ENCODE data around the gene TSGA10IP. TPM values are rescaled to one million over a fixed set of nuclear protein-coding genes. Genes with fewer than 3 reads are reported as not detected.

TSGA10IP gene
- total RNA-seq, 2 experiments from 2014 or later: not detected

- H3K4me1 Mint-ChIP-seq: peaks cover 25% of the 10 kb centered on the region
- no peak overlapping the region for H3K27ac Mint-ChIP-seq
- H3K36me3 Mint-ChIP-seq: no peaks in the 10 kb centered on the region
- no peaks in the 10 kb centered on the region for H3K9me3 Mint-ChIP-seq
- H3K4me3 Mint-ChIP-seq: no peak overlapping the region
- no peak for DNase-seq
- peaks cover 3% of the 10 kb centered on the region for H3K27me3 Mint-ChIP-seq
Observed at GRCh38 chr11:65912845-65913244, 32.4 kb upstream of the TSGA10IP start.

- Mint-ChIP-seq H3K36me3 (no peaks in the 10 kb centered on the region), H3K27ac (no peak overlapping the region), H3K9me3 (no peaks in the 10 kb centered on the region), H3K4me1 (peaks cover 20% of the 10 kb centered on the region), H3K27me3 (no peaks in the 10 kb centered on the region), H3K4me3 (no peak overlapping the region)
- DNase-seq: no peak
Observed at GRCh38 chr11:65915101-65915820, 30.0 kb upstream of the TSGA10IP start.

GRCh38 chr11:65915821-65916251, 29.4 kb upstream of the TSGA10IP start:
- no peak for DNase-seq
- no peaks in the 10 kb centered on the region for H3K9me3 Mint-ChIP-seq
- peaks cover 24% of the 10 kb centered on the region for H3K4me1 Mint-ChIP-seq
- H3K36me3 Mint-ChIP-seq: no peaks in the 10 kb centered on the region
- no peak overlapping the region for H3K27ac Mint-ChIP-seq
- H3K27me3 Mint-ChIP-seq: no peaks in the 10 kb centered on the region
- no peak overlapping the region for H3K4me3 Mint-ChIP-seq

GRCh38 chr11:65916391-65916790, 28.9 kb upstream of the TSGA10IP start:
- Mint-ChIP-seq H3K27ac (peak overlapping the region; percentile 44), H3K36me3 (no peaks in the 10 kb centered on the region), H3K4me3 (peak overlapping the region; percentile 85), H3K4me1 (peaks cover 24% of the 10 kb centered on the region), H3K27me3 (no peaks in the 10 kb centered on the region), H3K9me3 (no peaks in the 10 kb centered on the region)
- DNase-seq: no peak

- peak overlapping the region; percentile 85 for H3K4me3 Mint-ChIP-seq
- DNase-seq: no peak
- H3K27ac Mint-ChIP-seq: peak overlapping the region; percentile 16
- no peaks in the 10 kb centered on the region for H3K27me3 Mint-ChIP-seq
- no peaks in the 10 kb centered on the region for H3K36me3 Mint-ChIP-seq
- H3K4me1 Mint-ChIP-seq: peaks cover 25% of the 10 kb centered on the region
- H3K9me3 Mint-ChIP-seq: no peaks in the 10 kb centered on the region
Observed at GRCh38 chr11:65917077-65917433, 28.2 kb upstream of the TSGA10IP start.

- Mint-ChIP-seq H3K27me3 (no peaks in the 10 kb centered on the region), H3K27ac (no peak overlapping the region), H3K36me3 (no peaks in the 10 kb centered on the region), H3K9me3 (no peaks in the 10 kb centered on the region), H3K4me1 (peaks cover 29% of the 10 kb centered on the region), H3K4me3 (peak overlapping the region; percentile 85)
- no peak for DNase-seq
Observed at GRCh38 chr11:65917434-65918210, 27.7 kb upstream of the TSGA10IP start.

- Mint-ChIP-seq H3K4me1 (peaks cover 29% of the 10 kb centered on the region), H3K27me3 (no peaks in the 10 kb centered on the region), H3K27ac (peak within 1 kb of the TSS; percentile 88), H3K9me3 (no peaks in the 10 kb centered on the region), H3K36me3 (peaks cover 1% of the 10 kb centered on the region), H3K4me3 (peak within 1 kb of the TSS; percentile 95)
- DNase-seq: no peak
Observed at GRCh38 chr11:65918211-65919140, 26.8 kb upstream of the TSGA10IP start, which contains the start of gene C11orf68. Gene C11orf68 (minus strand): TSS chr11:65919062. CDS start chr11:65919031, 31 bp downstream.

- Mint-ChIP-seq H3K4me1 (peaks cover 29% of the 10 kb centered on the region), H3K27ac (peak within 1 kb of the TSS; percentile 88), H3K4me3 (peak within 1 kb of the TSS; percentile 95), H3K36me3 (peaks cover 2% of the 10 kb centered on the region), H3K27me3 (no peaks in the 10 kb centered on the region), H3K9me3 (no peaks in the 10 kb centered on the region)
- DNase-seq: peak; percentile 98
Observed at GRCh38 chr11:65919141-65919572, 26.1 kb upstream of the TSGA10IP start, which contains the start of gene DRAP1. Gene DRAP1 (plus strand): TSS chr11:65919426. CDS start chr11:65919502, 76 bp downstream.

GRCh38 chr11:65919573-65920371, 25.5 kb upstream of the TSGA10IP start:
- no peaks in the 10 kb centered on the region for H3K27me3 Mint-ChIP-seq
- H3K27ac Mint-ChIP-seq: peak overlapping the region; percentile 88
- H3K36me3 Mint-ChIP-seq: peaks cover 2% of the 10 kb centered on the region
- no peaks in the 10 kb centered on the region for H3K9me3 Mint-ChIP-seq
- H3K4me1 Mint-ChIP-seq: peaks cover 29% of the 10 kb centered on the region
- peak; percentile 71 for DNase-seq
- H3K4me3 Mint-ChIP-seq: peak overlapping the region; percentile 95

- no peaks in the 10 kb centered on the region for H3K27me3 Mint-ChIP-seq
- peaks cover 2% of the 10 kb centered on the region for H3K36me3 Mint-ChIP-seq
- no peaks in the 10 kb centered on the region for H3K9me3 Mint-ChIP-seq
- peaks cover 23% of the 10 kb centered on the region for H3K4me1 Mint-ChIP-seq
- peak overlapping the region; percentile 95 for H3K4me3 Mint-ChIP-seq
- no peak for DNase-seq
- peak overlapping the region; percentile 88 for H3K27ac Mint-ChIP-seq
Observed at GRCh38 chr11:65920372-65920802, 24.9 kb upstream of the TSGA10IP start.

GRCh38 chr11:65921033-65921555, 24.2 kb upstream of the TSGA10IP start:
- no peak overlapping the region for H3K27ac Mint-ChIP-seq
- H3K9me3 Mint-ChIP-seq: no peaks in the 10 kb centered on the region
- H3K4me1 Mint-ChIP-seq: peaks cover 23% of the 10 kb centered on the region
- H3K4me3 Mint-ChIP-seq: peak overlapping the region; percentile 95
- H3K27me3 Mint-ChIP-seq: no peaks in the 10 kb centered on the region
- peaks cover 2% of the 10 kb centered on the region for H3K36me3 Mint-ChIP-seq
- DNase-seq: no peak

- Mint-ChIP-seq H3K36me3 (peaks cover 2% of the 10 kb centered on the region), H3K4me3 (no peak overlapping the region), H3K27me3 (no peaks in the 10 kb centered on the region), H3K9me3 (no peaks in the 10 kb centered on the region), H3K4me1 (peaks cover 17% of the 10 kb centered on the region), H3K27ac (no peak overlapping the region)
- DNase-seq: no peak
Observed at GRCh38 chr11:65921876-65922275, 23.4 kb upstream of the TSGA10IP start.

GRCh38 chr11:65922565-65922964, 22.7 kb upstream of the TSGA10IP start:
- Mint-ChIP-seq H3K27me3 (no peaks in the 10 kb centered on the region), H3K36me3 (peaks cover 4% of the 10 kb centered on the region), H3K9me3 (no peaks in the 10 kb centered on the region), H3K27ac (no peak overlapping the region), H3K4me1 (peaks cover 18% of the 10 kb centered on the region), H3K4me3 (no peak overlapping the region)
- DNase-seq: no peak

- Mint-ChIP-seq H3K27ac (no peak overlapping the region), H3K36me3 (peaks cover 4% of the 10 kb centered on the region), H3K9me3 (no peaks in the 10 kb centered on the region), H3K4me1 (peaks cover 36% of the 10 kb centered on the region), H3K4me3 (no peak overlapping the region), H3K27me3 (no peaks in the 10 kb centered on the region)
- DNase-seq: no peak
Observed at GRCh38 chr11:65925397-65925796, 19.9 kb upstream of the TSGA10IP start.
